PC-9 (cell line): ENCODE results near the gene SYCP3. TPM values are rescaled to one million over a fixed set of nuclear protein-coding genes. Genes with fewer than 3 reads are reported as not detected.

Source experiments
- BruUV-seq: library from RNA; stranded (reverse); fragments of 400-500 nt; replicated peaks from 2 replicates; lab custom pipeline; 2021; lab: Mats Ljungman, UMichigan
- CTCF ChIA-PET: fragments of 300-600 bp; sonication (Branson Sonifier 250); formaldehyde crosslinking; loops from one replicate; lab custom pipeline; 2022; ENCODE audit warnings: antibody characterized with exemption; lab: Charles Lee
- POLR2A ChIA-PET: fragments of 300-600 bp; sonication (Branson Sonifier 250); formaldehyde crosslinking; loops from one replicate; lab custom pipeline; 2022; ENCODE audit warnings: antibody characterized with exemption; ENCODE audit not compliant: unreplicated experiment; lab: Charles Lee
- DNase-seq, 2 experiments: peaks; one replicate each; pipeline versions ENCODE4 v3.0.0 to v3.0.0-alpha.2; 2015 to 2022; ENCODE audit warnings: mixed read lengths in 1 of 2
- H2AFZ ChIP-seq: fragments of 200-600 bp; sonication (generic); 2 replicates; pipeline ENCODE4 v1.8.1; 2017; ENCODE audit warnings: antibody characterized with exemption
- H3F3A ChIP-seq: fragments of 200-600 bp; sonication (generic); 2 replicates; pipeline ENCODE4 v1.8.1; 2017; ENCODE audit warnings: antibody characterized with exemption, mild to moderate bottlenecking, low read depth; ENCODE audit not compliant: insufficient read depth
- H3K27ac ChIP-seq: fragments of 200-600 bp; sonication (generic); 2 replicates; pipeline ENCODE4 v1.6.1; 2016; ENCODE audit warnings: mixed run types
- H3K27me3 ChIP-seq: fragments of 200-600 bp; sonication (generic); 2 replicates; pipeline ENCODE4 v1.6.1; 2016; ENCODE audit warnings: low read depth, mixed run types; ENCODE audit not compliant: insufficient read depth
- H3K36me3 ChIP-seq: fragments of 200-600 bp; sonication (generic); 2 replicates; pipeline ENCODE4 v1.6.1; 2016; ENCODE audit warnings: low read depth, mixed run types
- H3K4me1 ChIP-seq: fragments of 200-600 bp; sonication (generic); replicated peaks from 2 replicates; pipeline ENCODE4 v1.6.1; 2016; ENCODE audit warnings: mixed run types; ENCODE audit not compliant: insufficient read depth
- H3K4me2 ChIP-seq: fragments of 200-600 bp; sonication (generic); 2 replicates; pipeline ENCODE4 v1.6.1; 2017; ENCODE audit warnings: mixed run types
- H3K4me3 ChIP-seq: fragments of 200-600 bp; sonication (generic); 2 replicates; pipeline ENCODE4 v1.6.1; 2016; ENCODE audit warnings: mixed run types
- H3K79me2 ChIP-seq: fragments of 200-600 bp; sonication (generic); 2 replicates; pipeline ENCODE4 v1.6.1; 2017; ENCODE audit warnings: low read depth, mixed run types
- H3K9me2 ChIP-seq: fragments of 200-600 bp; sonication (generic); 2 replicates; pipeline ENCODE4 v1.8.1; 2017; ENCODE audit warnings: mild to moderate bottlenecking; ENCODE audit not compliant: insufficient read depth
- H3K9me3 ChIP-seq: fragments of 200-600 bp; sonication (generic); 2 replicates; pipeline ENCODE4 v1.8.1; 2016; ENCODE audit warnings: low read depth; ENCODE audit not compliant: insufficient read depth
- H4K20me1 ChIP-seq: fragments of 200-600 bp; sonication (generic); 2 replicates; pipeline ENCODE4 v1.8.1; 2017; ENCODE audit not compliant: insufficient read depth
- CTCF ChIP-seq: fragments of 200-600 bp; sonication (generic); conservative IDR thresholded peaks from 2 replicates; pipeline ENCODE4 v1.6.1; 2017; ENCODE audit warnings: mixed run types, antibody characterized with exemption, mild to moderate bottlenecking, moderate library complexity
- EZH2 ChIP-seq: fragments of 200-600 bp; sonication (generic); IDR thresholded peaks from 2 replicates; pipeline ENCODE4 v1.8.0; 2017; ENCODE audit warnings: antibody characterized with exemption, low read depth
- intact Hi-C: fragments of 100-400 bp; cut with micrococcal nuclease; formaldehyde crosslinking; loops from one replicate; pipeline ENCODE4 v1.10.0; 2022; ENCODE audit not compliant: unreplicated experiment
- total RNA-seq: library from RNA; stranded (reverse); gene quantifications from 2 replicates; pipeline ENCODE4 v1.2.3, GENCODE V29; 2021

SYCP3 gene
- total RNA-seq, 1 experiment from 2014 or later = 0.09 TPM

DNA sequence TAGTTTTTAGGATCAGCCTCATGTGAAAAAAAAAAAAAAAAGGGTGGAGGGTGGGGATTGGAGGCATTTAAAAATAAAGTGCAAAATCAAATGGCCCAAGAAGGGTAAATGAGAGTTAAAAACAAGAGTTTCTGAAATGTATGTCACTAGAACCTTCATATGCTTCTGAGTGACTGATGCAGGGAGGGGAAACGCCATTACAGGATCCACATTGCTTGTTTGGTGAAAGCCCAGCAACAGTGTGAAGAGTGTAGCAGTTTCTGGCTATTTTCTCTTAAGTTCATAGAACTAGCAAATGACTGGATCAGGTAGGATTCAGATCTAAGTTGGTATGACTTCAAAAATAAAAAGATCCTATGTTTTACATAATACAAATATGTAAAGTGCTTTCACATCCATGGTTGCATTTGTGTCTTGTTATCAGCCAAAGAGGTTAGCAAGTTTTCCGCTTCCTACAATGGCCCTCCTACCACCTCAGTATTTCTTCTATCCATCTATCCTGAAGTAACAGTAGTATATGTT, 38.9 kb downstream of the SYCP3 start:
- Histone ChIP-seq H3K9me2 (no peaks in the 10 kb centered on the region), H3K79me2 (peaks cover 14% of the 10 kb centered on the region; the same call in 1 of the 2 replicates), H3K4me1 (peaks cover 23% of the 10 kb centered on the region), H4K20me1 (no peaks in the 10 kb centered on the region), H3K4me2 (no peak overlapping the region), H3K27ac (no peak overlapping the region), H3K27me3 (no peaks in the 10 kb centered on the region), H3F3A (peaks cover 8% of the 10 kb centered on the region; the same call in 1 of the 2 replicates), H2AFZ (no peak overlapping the region), H3K36me3 (no peaks in the 10 kb centered on the region), H3K9me3 (no peaks in the 10 kb centered on the region), H3K4me3 (no peak overlapping the region)
- BruUV-seq = no TSS peak
- ChIA-PET CTCF (no interaction called here), POLR2A (no interaction called here)
- no peak for DNase-seq
- intact Hi-C loops = no loop called here
- no peak for TF ChIP-seq CTCF
- no peak for TF ChIP-seq EZH2

- no peak for TF ChIP-seq EZH2
- no peak for TF ChIP-seq CTCF
- no peaks in the 10 kb centered on the region for H4K20me1 ChIP-seq
- H3K79me2 ChIP-seq = peaks cover 14% of the 10 kb centered on the region; the same call in 1 of the 2 replicates
- peaks cover 27% of the 10 kb centered on the region for H3K4me1 ChIP-seq
- no peaks in the 10 kb centered on the region for H3K9me3 ChIP-seq
- H3K27me3 ChIP-seq = no peaks in the 10 kb centered on the region
- H3F3A ChIP-seq = peaks cover 8% of the 10 kb centered on the region; the same call in 1 of the 2 replicates
- H3K4me2 ChIP-seq = peak overlapping the region; percentile 84
- H3K4me3 ChIP-seq = peak overlapping the region; percentile 78
- CTCF ChIA-PET = no interaction called here
- BruUV-seq = no TSS peak
- POLR2A ChIA-PET = no interaction called here
- peak overlapping the region; percentile 85 for H2AFZ ChIP-seq
- DNase-seq = no peak
- H3K36me3 ChIP-seq = no peaks in the 10 kb centered on the region
- H3K9me2 ChIP-seq = no peaks in the 10 kb centered on the region
- intact Hi-C loops = no loop called here
- no peak overlapping the region for H3K27ac ChIP-seq
Measured at GRCh38 chr12:101698800-101699347, 40.4 kb downstream of the SYCP3 start.

- TF ChIP-seq EZH2 (no peak), CTCF (no peak)
- Histone ChIP-seq H3K9me3 (no peaks in the 10 kb centered on the region), H3K4me2 (peak overlapping the region; percentile 84), H3K36me3 (no peaks in the 10 kb centered on the region), H3K4me1 (peaks cover 27% of the 10 kb centered on the region), H4K20me1 (no peaks in the 10 kb centered on the region), H3F3A (peaks cover 8% of the 10 kb centered on the region; the same call in 1 of the 2 replicates), H3K79me2 (peaks cover 14% of the 10 kb centered on the region; the same call in 1 of the 2 replicates), H2AFZ (peak overlapping the region; percentile 85), H3K9me2 (no peaks in the 10 kb centered on the region), H3K27me3 (no peaks in the 10 kb centered on the region), H3K27ac (no peak overlapping the region), H3K4me3 (peak overlapping the region; percentile 78)
- no TSS peak for BruUV-seq
- ChIA-PET CTCF (no interaction called here), POLR2A (no interaction called here)
- intact Hi-C loops = no loop called here
- peak in 1 of 2 experiments; percentile 3 for DNase-seq
Measured at GRCh38 chr12:101697930-101698799, 41.1 kb downstream of the SYCP3 start.
